Uterus (tissue), 2 donors: ENCODE measurements around the gene CTDP1.

Source experiments
- POLR2A ChIP-seq, 2 donors: fragments of 450-650 bp; IDR thresholded peaks; one replicate each; pipeline ENCODE4 v1.6.1; 2016; ENCODE audit warnings: antibody characterized with exemption in 2 of 2, mild to moderate bottlenecking in 1 of 2, moderate library complexity in 1 of 2
- TF ChIP-seq, protein P1 (sequence below), 4 experiments: fragments of 200-600 bp in 2 of 4; fragments of 450-650 bp in 2 of 4; sonication (generic) in 2 of 4; IDR thresholded peaks; one replicate each; pipeline ENCODE4 v1.5.1; 2016 to 2019; ENCODE audit warnings: antibody characterized with exemption in 4 of 4, mild to moderate bottlenecking in 2 of 4, moderate library complexity in 1 of 4

DNA sequence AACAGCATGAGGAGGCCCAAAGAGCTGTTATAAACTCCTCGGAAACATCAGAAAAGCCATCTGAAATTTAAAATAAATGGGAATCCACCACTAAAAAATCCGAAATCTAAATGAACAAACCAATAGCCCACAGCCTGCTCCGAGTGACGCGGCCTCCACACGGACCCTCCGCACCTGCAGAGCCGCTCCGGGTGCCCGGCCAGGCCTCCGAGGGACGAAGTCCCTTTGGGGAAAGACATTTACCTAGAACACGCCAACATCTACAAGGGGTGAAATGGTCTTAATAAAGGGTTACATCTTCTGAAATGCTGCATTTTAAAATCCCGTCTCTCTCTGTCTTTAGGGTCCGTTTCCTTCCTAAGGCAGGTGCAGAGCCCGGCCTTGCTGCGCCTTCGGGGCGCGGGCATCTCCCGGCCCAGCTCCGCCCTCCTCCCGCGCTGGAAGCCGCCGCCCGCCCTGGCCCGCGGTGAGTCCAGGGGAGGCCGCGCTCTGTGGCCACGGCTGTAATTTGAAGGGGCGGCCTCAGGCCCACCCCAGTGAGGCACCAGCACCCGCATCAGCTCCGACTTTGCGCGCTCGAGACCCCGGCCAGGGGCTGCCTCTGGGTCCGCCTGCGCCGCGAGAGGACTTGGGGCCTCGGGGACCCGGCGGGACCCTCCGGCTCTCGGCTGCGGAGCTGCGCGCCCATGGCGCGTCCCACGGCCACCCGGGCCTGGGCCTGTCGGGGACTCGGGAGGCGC is 42.3 kb upstream of the CTDP1 start:
- TF ChIP-seq, protein P1, sequence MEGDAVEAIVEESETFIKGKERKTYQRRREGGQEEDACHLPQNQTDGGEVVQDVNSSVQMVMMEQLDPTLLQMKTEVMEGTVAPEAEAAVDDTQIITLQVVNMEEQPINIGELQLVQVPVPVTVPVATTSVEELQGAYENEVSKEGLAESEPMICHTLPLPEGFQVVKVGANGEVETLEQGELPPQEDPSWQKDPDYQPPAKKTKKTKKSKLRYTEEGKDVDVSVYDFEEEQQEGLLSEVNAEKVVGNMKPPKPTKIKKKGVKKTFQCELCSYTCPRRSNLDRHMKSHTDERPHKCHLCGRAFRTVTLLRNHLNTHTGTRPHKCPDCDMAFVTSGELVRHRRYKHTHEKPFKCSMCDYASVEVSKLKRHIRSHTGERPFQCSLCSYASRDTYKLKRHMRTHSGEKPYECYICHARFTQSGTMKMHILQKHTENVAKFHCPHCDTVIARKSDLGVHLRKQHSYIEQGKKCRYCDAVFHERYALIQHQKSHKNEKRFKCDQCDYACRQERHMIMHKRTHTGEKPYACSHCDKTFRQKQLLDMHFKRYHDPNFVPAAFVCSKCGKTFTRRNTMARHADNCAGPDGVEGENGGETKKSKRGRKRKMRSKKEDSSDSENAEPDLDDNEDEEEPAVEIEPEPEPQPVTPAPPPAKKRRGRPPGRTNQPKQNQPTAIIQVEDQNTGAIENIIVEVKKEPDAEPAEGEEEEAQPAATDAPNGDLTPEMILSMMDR (IDR thresholded peaks at IDR 0.05): no peak
- no peak for TF ChIP-seq POLR2A (IDR thresholded peaks at IDR 0.05)
